Vagina (tissue), 2 donors: ENCODE data around the gene ARMH1. TPM values are rescaled to one million over a fixed set of nuclear protein-coding genes. Genes with fewer than 3 reads are reported as not detected.

ENCODE experiments used
- DNase-seq, 2 donors: peaks; one replicate each; pipeline ENCODE4 v3.0.0-alpha.2; 2017; ENCODE audit errors: extremely low spot score in 2 of 2
- H3K27ac ChIP-seq: fragments of 200-600 bp; sonication (generic); one replicate; pipeline ENCODE4 v1.5.1; 2019
- H3K27me3 ChIP-seq: fragments of 200-600 bp; sonication (generic); one replicate; pipeline ENCODE4 v1.5.1; 2019
- H3K36me3 ChIP-seq, 2 donors: fragments of 200-600 bp; sonication (generic); one replicate each; pipeline ENCODE4 v1.5.1; 2017 to 2019
- H3K4me1 ChIP-seq: fragments of 200-600 bp; sonication (generic); one replicate; pipeline ENCODE4 v1.5.1; 2019
- H3K4me3 ChIP-seq, 2 donors: fragments of 200-600 bp; sonication (generic); 1 replicate in 1 of 2; 2 replicates in 1 of 2; pipeline ENCODE4 v1.5.1; 2016 to 2019
- H3K9me3 ChIP-seq: fragments of 200-600 bp; sonication (generic); one replicate; pipeline ENCODE4 v1.5.1; 2019
- CTCF ChIP-seq, 3 experiments: fragments of 450-650 bp in 2 of 3; fragments of 200-600 bp in 1 of 3; sonication (generic) in 1 of 3; IDR thresholded peaks; one replicate each; pipeline ENCODE4 v1.5.1; 2017 to 2019; ENCODE audit warnings: antibody characterized with exemption in 3 of 3, mild to moderate bottlenecking in 2 of 3, moderate library complexity in 2 of 3
- POLR2A ChIP-seq, 2 donors: fragments of 450-650 bp; IDR thresholded peaks; one replicate each; pipeline ENCODE4 v1.6.1; 2017; ENCODE audit warnings: antibody characterized with exemption in 2 of 2, mild to moderate bottlenecking in 2 of 2, moderate library complexity in 2 of 2
- POLR2AphosphoS5 ChIP-seq, 2 donors: sonication (generic); formaldehyde crosslinking; IDR thresholded peaks; one replicate each; pipeline ENCODE4 v1.9.0; 2017; ENCODE audit warnings: antibody characterized with exemption in 2 of 2, mild to moderate bottlenecking in 2 of 2, low read depth in 1 of 2; ENCODE audit not compliant: insufficient read depth in 1 of 2
- intact Hi-C: fragments of 100-400 bp; cut with DNase I; formaldehyde crosslinking; loops from one replicate; pipeline ENCODE4 v1.15.1; 2023
- total RNA-seq: library from RNA; depleted of rRNA; stranded (reverse); fragments of >200 nt; gene quantifications from one replicate; pipeline ENCODE4 v1.2.3, GENCODE V29; 2016

Gene ARMH1
- total RNA-seq, 1 donor from 2014 or later, result not detected

GRCh38 chr1:44670751-44671640, 3.5 kb upstream of the ARMH1 start:
- Histone ChIP-seq H3K27ac (no peak overlapping the region), H3K4me3 (no peak overlapping the region), H3K9me3 (no peaks in the 10 kb centered on the region), H3K27me3 (no peaks in the 10 kb centered on the region), H3K36me3 (no peaks in the 10 kb centered on the region), H3K4me1 (peaks cover 18% of the 10 kb centered on the region)
- TF ChIP-seq CTCF (IDR thresholded peaks at IDR 0.05), result no peak
- no peak for TF ChIP-seq POLR2A (IDR thresholded peaks at IDR 0.05)
- no peak for TF ChIP-seq POLR2AphosphoS5 (IDR thresholded peaks at IDR 0.05; ENCODE audit: insufficient read depth in 1 of 2, low read depth in 1 of 2)
- intact Hi-C loops, result no loop called here
- no peak for DNase-seq

- TF ChIP-seq POLR2A (IDR thresholded peaks at IDR 0.05) (no peak), CTCF (IDR thresholded peaks at IDR 0.05) (no peak), POLR2AphosphoS5 (IDR thresholded peaks at IDR 0.05; ENCODE audit: insufficient read depth in 1 of 2, low read depth in 1 of 2) (no peak)
- no peaks in the 10 kb centered on the region for H3K27me3 ChIP-seq
- no peak for DNase-seq
- no peaks in the 10 kb centered on the region for H3K36me3 ChIP-seq
- H3K4me3 ChIP-seq, result no peak overlapping the region
- peaks cover 18% of the 10 kb centered on the region for H3K4me1 ChIP-seq
- no peaks in the 10 kb centered on the region for H3K9me3 ChIP-seq
- peak overlapping the region; percentile 92 for H3K27ac ChIP-seq
- intact Hi-C loops, result no loop called here
Measured at GRCh38 chr1:44672254-44672955, 2.1 kb upstream of the ARMH1 start.

- Histone ChIP-seq H3K4me3 (peak overlapping the region; percentile 56 to 69), H3K27ac (peak overlapping the region; percentile 92), H3K27me3 (no peaks in the 10 kb centered on the region), H3K36me3 (no peaks in the 10 kb centered on the region), H3K9me3 (no peaks in the 10 kb centered on the region), H3K4me1 (peaks cover 18% of the 10 kb centered on the region)
- TF ChIP-seq POLR2A (IDR thresholded peaks at IDR 0.05) (no peak), CTCF (IDR thresholded peaks at IDR 0.05) (no peak), POLR2AphosphoS5 (IDR thresholded peaks at IDR 0.05; ENCODE audit: insufficient read depth in 1 of 2, low read depth in 1 of 2) (no peak)
- intact Hi-C loops, result no loop called here
- DNase-seq, result no peak
Measured at GRCh38 chr1:44672961-44673674, 1.4 kb upstream of the ARMH1 start.

GRCh38 chr1:44673675-44674112, 820 bp upstream of the ARMH1 start:
- H3K4me3 ChIP-seq, result peak overlapping the region; percentile 56 to 69
- peaks cover 18% of the 10 kb centered on the region for H3K4me1 ChIP-seq
- peak overlapping the region; percentile 92 for H3K27ac ChIP-seq
- intact Hi-C loops, result no loop called here
- no peaks in the 10 kb centered on the region for H3K9me3 ChIP-seq
- no peaks in the 10 kb centered on the region for H3K27me3 ChIP-seq
- no peaks in the 10 kb centered on the region for H3K36me3 ChIP-seq
- TF ChIP-seq CTCF (IDR thresholded peaks at IDR 0.05) (no peak), POLR2AphosphoS5 (IDR thresholded peaks at IDR 0.05; ENCODE audit: insufficient read depth in 1 of 2, low read depth in 1 of 2) (no peak), POLR2A (IDR thresholded peaks at IDR 0.05) (no peak)
- DNase-seq, result no peak
